OCI-LY3 (cell line): ENCODE results near the gene PCSK5.
"Not testable (repeated sequence)": the region's sequence is repeated elsewhere in the genome, so short reads cannot be mapped to it uniquely, and the experiment has no call there.

Experiments
- H2AFZ ChIP-seq: fragments of 200-600, 300-600 bp; shearing (Covaris generic); 2 replicates; pipeline ENCODE4 v1.6.0; 2014; ENCODE audit warnings: antibody characterized with exemption, low read depth, low read length
- H3K27ac ChIP-seq: fragments of 200-600, 300-600 bp; sonication (generic); 2 replicates; pipeline ENCODE4 v1.5.1; 2014; ENCODE audit warnings: mild to moderate bottlenecking, low read length, moderate library complexity, mixed read lengths
- H3K27me3 ChIP-seq: fragments of 200-600, 300-600 bp; sonication (generic); 2 replicates; pipeline ENCODE4 v1.6.1; 2014; ENCODE audit warnings: low read depth, low read length, mixed read lengths
- H3K36me3 ChIP-seq: fragments of 200-600, 300-600 bp; sonication (generic); replicated peaks from 2 replicates; pipeline ENCODE3; 2014; ENCODE audit warnings: low read depth, low read length, mixed read lengths
- H3K4me1 ChIP-seq: fragments of 300-600, 200-600 bp; sonication (generic); 2 replicates; pipeline ENCODE4 v1.6.1; 2014; ENCODE audit warnings: low read length, mixed read lengths
- H3K4me2 ChIP-seq: fragments of 200-600, 300-600 bp; sonication (generic); 2 replicates; pipeline ENCODE4 v1.6.1; 2014; ENCODE audit warnings: low read length, mixed read lengths
- H3K4me3 ChIP-seq: fragments of 300-600, 200-600 bp; sonication (generic); 2 replicates; pipeline ENCODE4 v1.5.1; 2014; ENCODE audit warnings: antibody characterized with exemption, mild to moderate bottlenecking, low read length, moderate library complexity
- H3K79me2 ChIP-seq: fragments of 300-600, 200-600 bp; shearing (Covaris generic); 2 replicates; pipeline ENCODE4 v1.6.1; 2014; ENCODE audit warnings: mild to moderate bottlenecking, low read length, mixed read lengths
- H3K9ac ChIP-seq: fragments of 300-600, 200-600 bp; shearing (Covaris generic); 2 replicates; pipeline ENCODE4 v1.6.0; 2014; ENCODE audit warnings: mild to moderate bottlenecking, low read length, moderate library complexity
- H3K9me3 ChIP-seq: fragments of 200-600, 300-600 bp; shearing (Covaris generic); 2 replicates; pipeline ENCODE4 v1.6.1; 2014; ENCODE audit warnings: low read length, mixed read lengths; ENCODE audit not compliant: insufficient read depth
- H4K20me1 ChIP-seq: fragments of 200-600, 300-600 bp; sonication (generic); 2 replicates; pipeline ENCODE4 v1.6.1; 2016; ENCODE audit warnings: low read length, mixed read lengths; ENCODE audit not compliant: insufficient read depth
- CTCF ChIP-seq: fragments of 200-600, 300-600 bp; sonication (generic); IDR thresholded peaks from 2 replicates; pipeline ENCODE4 v1.5.1; 2014; ENCODE audit warnings: antibody characterized with exemption, low read length, low read depth
- EZH2phosphoT487 ChIP-seq: fragments of 200-600 bp; shearing (Covaris generic); IDR thresholded peaks from 2 replicates; pipeline ENCODE4 v1.6.1; 2018; ENCODE audit warnings: antibody characterized with exemption, mixed run types, low read depth

The PCSK5 gene

GRCh38 chr9:75962013-75962661, 71.7 kb downstream of the PCSK5 start:
- TF ChIP-seq CTCF, result no peak
- no peak for TF ChIP-seq EZH2phosphoT487
- H4K20me1 ChIP-seq, result no peaks in the 10 kb centered on the region

GRCh38 chr9:75962662-75963036, 72.2 kb downstream of the PCSK5 start:
- Histone ChIP-seq H3K4me1 (no peaks in the 10 kb centered on the region), H3K27ac (no peak overlapping the region), H4K20me1 (no peaks in the 10 kb centered on the region), H3K27me3 (no peaks in the 10 kb centered on the region), H3K4me2 (no peak overlapping the region), H3K9ac (no peak overlapping the region), H2AFZ (no peak overlapping the region), H3K9me3 (no peaks in the 10 kb centered on the region), H3K79me2 (no peaks in the 10 kb centered on the region), H3K4me3 (no peak overlapping the region), H3K36me3 (no peaks in the 10 kb centered on the region)
- TF ChIP-seq CTCF (no peak), EZH2phosphoT487 (no peak)

More at GRCh38 chr9:75962013-75962661, 71.7 kb downstream of the PCSK5 start:
- Histone ChIP-seq H3K4me3 (no peak overlapping the region), H2AFZ (no peak overlapping the region), H3K79me2 (no peaks in the 10 kb centered on the region), H3K27me3 (no peaks in the 10 kb centered on the region), H3K4me1 (no peaks in the 10 kb centered on the region), H3K9me3 (no peaks in the 10 kb centered on the region), H3K27ac (no peak overlapping the region), H3K9ac (no peak overlapping the region), H3K4me2 (no peak overlapping the region), H3K36me3 (no peaks in the 10 kb centered on the region)

- H3K36me3 ChIP-seq, H3K9me3 ChIP-seq, H3K9ac ChIP-seq, H3K27me3 ChIP-seq, H3K79me2 ChIP-seq, H4K20me1 ChIP-seq, H3K4me2 ChIP-seq, H3K27ac ChIP-seq, H3K4me3 ChIP-seq, H3K4me1 ChIP-seq, H2AFZ ChIP-seq: not testable (repeated sequence)
Measured at GRCh38 chr9:75963321-75963720, 72.8 kb downstream of the PCSK5 start.

GRCh38 chr9:75964427-75964826, 74.0 kb downstream of the PCSK5 start:
- Histone ChIP-seq H3K36me3 (no peaks in the 10 kb centered on the region), H3K4me1 (no peaks in the 10 kb centered on the region), H3K9ac (no peak overlapping the region), H3K27me3 (no peaks in the 10 kb centered on the region), H3K9me3 (no peaks in the 10 kb centered on the region), H3K27ac (no peak overlapping the region), H2AFZ (no peak overlapping the region), H3K4me2 (no peak overlapping the region), H3K4me3 (no peak overlapping the region), H3K79me2 (no peaks in the 10 kb centered on the region), H4K20me1 (no peaks in the 10 kb centered on the region)
- TF ChIP-seq CTCF (no peak), EZH2phosphoT487 (no peak)
